Gastrocnemius medialis (tissue), 4 donors: ENCODE measurements around the gene FASTK. TPM values are rescaled to one million over a fixed set of nuclear protein-coding genes. Genes with fewer than 3 reads are reported as not detected.

Experiments used
- ATAC-seq, 2 donors: fragments of 150-250 bp; one replicate each; pipeline ENCODE4 v1.9.1; 2016
- DNase-seq, 2 donors: peaks; one replicate each; pipeline ENCODE4 v3.0.0-alpha.2; 2019
- H3K27ac ChIP-seq, 4 donors: fragments of 200-600 bp; sonication (generic); 1 replicate in 1 of 4; 2 replicates in 3 of 4; pipeline ENCODE4 v1.5.1; 2016 to 2018; ENCODE audit warnings: mild to moderate bottlenecking in 2 of 4, moderate library complexity in 1 of 4
- H3K27me3 ChIP-seq, 3 donors: fragments of 200-600 bp; sonication (generic) in 2 of 3; 1 replicate in 1 of 3; 2 replicates in 2 of 3; pipeline versions ENCODE4 v1.5.1 to v1.6.0; 2016 to 2019; ENCODE audit warnings: mild to moderate bottlenecking in 1 of 3, moderate library complexity in 1 of 3
- H3K36me3 ChIP-seq, 2 donors: fragments of 200-600 bp; sonication (generic) in 1 of 2; one replicate each; pipeline ENCODE4 v1.5.1; 2017 to 2018
- H3K4me1 ChIP-seq, 2 donors: fragments of 200-600 bp; sonication (generic) in 1 of 2; one replicate each; pipeline ENCODE4 v1.5.1; 2016 to 2017; ENCODE audit warnings: mild to moderate bottlenecking in 2 of 2
- H3K4me3 ChIP-seq, 4 donors: fragments of 200-600 bp; sonication (generic) in 3 of 4; 1 replicate in 1 of 4; 2 replicates in 3 of 4; pipeline ENCODE4 v1.5.1; 2016 to 2019; ENCODE audit warnings: mild to moderate bottlenecking in 2 of 4
- H3K9me3 ChIP-seq, 3 donors: fragments of 200-600 bp; sonication (generic) in 2 of 3; 1 replicate in 1 of 3; 2 replicates in 2 of 3; pipeline ENCODE4 v1.5.1; 2016 to 2019
- CTCF ChIP-seq, 5 experiments: fragments of 450-650 bp in 3 of 5; fragments of 200-600 bp in 2 of 5; sonication (generic) in 2 of 5; IDR thresholded peaks in 4 of 5; conservative IDR thresholded peaks in 1 of 5; 1 replicate in 4 of 5; 2 replicates in 1 of 5; pipeline ENCODE4 v1.5.1; 2016 to 2019; ENCODE audit warnings: antibody characterized with exemption in 5 of 5, mild to moderate bottlenecking in 3 of 5, moderate library complexity in 3 of 5
- POLR2A ChIP-seq, 2 donors: fragments of 450-650 bp; IDR thresholded peaks; one replicate each; pipeline ENCODE4 v1.6.1; 2017; ENCODE audit warnings: antibody characterized with exemption in 2 of 2, mild to moderate bottlenecking in 2 of 2, moderate library complexity in 2 of 2
- in situ Hi-C, 4 donors: fragments of 200-750 bp; cut with MboI; loops; one replicate each; pipeline versions ENCODE4 v1.15.0 to v1.8.0; 2017; ENCODE audit warnings: low sequenced_read_pairs in 4 of 4
- intact Hi-C: fragments of 100-400 bp; cut with DNase I; formaldehyde crosslinking; loops from one replicate; pipeline ENCODE4 v1.15.1; 2023; ENCODE audit warnings: low total_unique reads
- total RNA-seq, 4 donors: library from RNA; depleted of rRNA; stranded (reverse); fragments of >200 nt; gene quantifications; one replicate each; pipeline versions ENCODE4 v1.1.0 to v1.2.3, GENCODE V29; 2016

FASTK gene
- total RNA-seq, 4 donors from 2014 or later: 108 to 181 (median 141) TPM

DNA sequence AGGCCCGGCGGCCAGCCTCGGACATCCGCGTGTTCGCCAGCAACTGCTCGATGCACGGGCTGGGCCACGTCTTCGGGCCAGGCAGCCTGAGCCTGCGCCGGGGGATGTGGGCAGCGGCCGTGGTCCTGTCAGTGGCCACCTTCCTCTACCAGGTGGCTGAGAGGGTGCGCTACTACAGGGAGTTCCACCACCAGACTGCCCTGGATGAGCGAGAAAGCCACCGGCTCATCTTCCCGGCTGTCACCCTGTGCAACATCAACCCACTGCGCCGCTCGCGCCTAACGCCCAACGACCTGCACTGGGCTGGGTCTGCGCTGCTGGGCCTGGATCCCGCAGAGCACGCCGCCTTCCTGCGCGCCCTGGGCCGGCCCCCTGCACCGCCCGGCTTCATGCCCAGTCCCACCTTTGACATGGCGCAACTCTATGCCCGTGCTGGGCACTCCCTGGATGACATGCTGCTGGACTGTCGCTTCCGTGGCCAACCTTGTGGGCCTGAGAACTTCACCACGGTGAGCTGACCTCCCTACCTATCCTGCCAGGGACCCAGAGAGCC is 31.6 kb downstream of the FASTK start:
- no peak overlapping the region for H3K27ac ChIP-seq
- H3K27me3 ChIP-seq: peaks cover 0 to 8% (median 0%) of the 10 kb centered on the region in 3 donors
- DNase-seq: no peak
- in situ Hi-C loops: loop anchor here in 1 of 4 donors (10.0 kb wide), 1 partner anchor 56 kb away; no protein-coding TSS in a partner anchor
- TF ChIP-seq POLR2A (IDR thresholded peaks at IDR 0.05) (no peak), CTCF (IDR thresholded peaks at IDR 0.05 in 4 of 5, conservative IDR thresholded peaks at IDR 0.05 in 1 of 5) (no peak)
- H3K4me3 ChIP-seq: no peak overlapping the region
- H3K36me3 ChIP-seq: peaks cover 0 to 8% of the 10 kb centered on the region in 2 donors
- no peak for ATAC-seq
- intact Hi-C loops: no loop called here
- no peaks in the 10 kb centered on the region for H3K9me3 ChIP-seq
- H3K4me1 ChIP-seq: peaks cover 0 to 6% of the 10 kb centered on the region in 2 donors

DNA sequence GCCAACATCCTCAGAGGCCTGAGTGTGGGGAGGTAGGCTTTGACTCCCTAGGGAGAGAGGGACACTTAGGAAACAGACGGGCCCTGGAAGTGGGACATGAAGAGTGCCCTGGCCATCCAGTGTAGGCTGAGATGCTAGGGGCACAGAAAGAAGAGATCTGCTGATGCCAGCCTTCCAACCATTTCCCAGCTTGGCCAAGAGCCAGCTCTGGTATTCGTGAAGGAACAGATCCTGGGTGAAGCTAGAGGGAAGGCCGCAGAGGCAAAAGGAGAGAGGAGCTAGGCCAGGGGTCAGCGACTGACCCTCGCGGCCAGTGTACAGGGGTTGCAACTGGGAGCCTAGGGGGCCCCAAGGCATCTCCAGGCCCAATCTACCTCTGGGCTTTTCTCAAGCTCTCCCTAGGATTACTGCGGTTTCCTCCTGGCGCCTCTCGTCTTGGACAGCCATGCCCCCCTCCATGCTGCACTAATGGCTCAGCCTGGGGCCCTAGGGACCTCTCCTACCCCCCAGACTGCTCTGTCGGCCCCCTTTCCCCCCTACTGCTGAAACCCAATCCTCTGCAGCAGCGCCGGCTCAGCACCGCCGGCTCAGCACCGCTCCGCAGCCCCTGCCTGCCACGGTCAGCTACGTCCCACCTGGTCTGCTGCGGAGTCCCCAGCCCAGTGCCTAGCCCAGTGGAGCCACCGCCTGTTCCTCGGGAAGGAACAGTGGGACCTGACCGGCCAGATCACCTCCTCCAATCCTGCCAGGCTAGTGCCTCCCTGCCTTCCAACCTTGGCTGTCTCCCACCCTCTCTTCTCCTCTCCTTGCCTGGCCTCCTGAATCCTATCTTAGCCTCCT is 32.4 kb downstream of the FASTK start, which contains the start of gene ASIC3:
ASIC3 (plus strand) TSS at position 556 of the 840 bp plus-strand sequence. CDS start 355 bp downstream, outside the sequence.
- ATAC-seq (no peak), DNase-seq (no peak)
- H3K27ac ChIP-seq: no peak within 1 kb of the TSS
- H3K9me3 ChIP-seq: no peaks in the 10 kb centered on the region
- TF ChIP-seq CTCF (IDR thresholded peaks at IDR 0.05 in 4 of 5, conservative IDR thresholded peaks at IDR 0.05 in 1 of 5): no peak
- no peak for TF ChIP-seq POLR2A (IDR thresholded peaks at IDR 0.05)
- intact Hi-C loops: no loop called here
- no peak within 1 kb of the TSS for H3K4me3 ChIP-seq
- H3K36me3 ChIP-seq: peaks cover 0 to 12% of the 10 kb centered on the region in 2 donors
- peaks cover 0 to 8% (median 0%) of the 10 kb centered on the region in 3 donors for H3K27me3 ChIP-seq
- peaks cover 0 to 6% of the 10 kb centered on the region in 2 donors for H3K4me1 ChIP-seq
- in situ Hi-C loops: loop anchor here in 1 of 4 donors (10.0 kb wide), 1 partner anchor 57 kb away; no protein-coding TSS in a partner anchor

DNA sequence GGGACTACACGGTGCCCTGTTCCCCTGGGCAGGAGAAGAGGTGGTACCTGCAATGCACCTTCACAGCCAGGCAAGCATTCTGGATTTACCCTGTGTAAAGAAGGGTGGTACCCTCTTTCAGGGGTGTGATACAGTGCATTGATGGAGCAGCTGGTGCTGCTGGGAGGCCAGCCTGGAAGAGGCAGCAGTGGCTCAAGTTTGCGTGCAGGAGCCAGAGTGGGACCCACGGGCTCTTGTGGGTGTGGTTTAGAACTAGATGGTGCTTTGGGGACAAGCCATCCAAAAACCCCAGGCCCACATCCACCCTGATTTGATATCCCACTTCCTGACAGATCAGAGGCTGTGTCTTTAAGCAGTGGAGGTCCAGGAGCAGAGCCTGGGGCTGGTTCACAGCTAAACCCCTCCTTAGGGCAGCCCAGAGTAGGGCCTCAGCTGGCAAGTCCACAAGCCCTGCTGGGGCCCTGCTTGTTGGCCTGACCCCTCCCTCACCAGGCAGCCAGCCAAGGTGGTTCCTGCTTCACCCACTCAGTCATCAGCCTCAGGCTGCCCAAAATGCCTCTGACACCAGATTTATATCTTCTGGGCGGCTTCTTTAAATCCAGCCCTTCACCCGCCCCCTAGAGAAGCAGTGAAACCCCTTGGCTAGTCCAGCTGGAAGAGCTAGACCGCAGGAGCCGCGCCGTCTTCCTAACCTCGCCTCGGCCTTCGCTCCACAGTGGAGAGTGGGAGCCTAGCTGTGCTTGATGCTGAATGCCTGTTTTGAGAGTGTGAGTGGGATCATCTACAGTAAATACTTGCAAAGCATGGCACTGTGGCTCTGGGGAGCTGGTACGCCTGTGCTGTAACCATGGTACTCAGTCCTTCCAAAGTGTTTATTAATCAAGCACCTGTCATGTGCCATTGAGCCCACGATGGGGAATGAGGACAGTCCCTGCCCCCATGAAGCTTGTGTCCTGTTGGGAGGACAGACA is 33.7 kb downstream of the FASTK start:
- DNase-seq (no peak), ATAC-seq (no peak)
- no peak overlapping the region for H3K27ac ChIP-seq
- peaks cover 0 to 8% (median 0%) of the 10 kb centered on the region in 3 donors for H3K27me3 ChIP-seq
- TF ChIP-seq POLR2A (IDR thresholded peaks at IDR 0.05) (no peak), CTCF (IDR thresholded peaks at IDR 0.05 in 4 of 5, conservative IDR thresholded peaks at IDR 0.05 in 1 of 5) (no peak)
- H3K4me3 ChIP-seq: no peak overlapping the region
- intact Hi-C loops: no loop called here
- in situ Hi-C loops: loop anchor here in 1 of 4 donors (10.0 kb wide), 1 partner anchor 58 kb away; no protein-coding TSS in a partner anchor
- peaks cover 0 to 6% of the 10 kb centered on the region in 2 donors for H3K4me1 ChIP-seq
- H3K36me3 ChIP-seq: peaks cover 0 to 23% of the 10 kb centered on the region in 2 donors
- no peaks in the 10 kb centered on the region for H3K9me3 ChIP-seq

- Histone ChIP-seq H3K4me1 (peaks cover 0 to 3% of the 10 kb centered on the region in 2 donors), H3K9me3 (no peaks in the 10 kb centered on the region), H3K27me3 (peaks cover 0 to 8% (median 0%) of the 10 kb centered on the region in 3 donors), H3K4me3 (no peak overlapping the region), H3K36me3 (peaks cover 0 to 24% of the 10 kb centered on the region in 2 donors), H3K27ac (no peak overlapping the region)
- ATAC-seq: no peak
- DNase-seq: no peak
- in situ Hi-C loops (loop anchor here in 1 of 4 donors (10.0 kb wide), 1 partner anchor 59 kb away; no protein-coding TSS in a partner anchor), intact Hi-C loops (no loop called here)
- no peak for TF ChIP-seq CTCF (IDR thresholded peaks at IDR 0.05 in 4 of 5, conservative IDR thresholded peaks at IDR 0.05 in 1 of 5)
- no peak for TF ChIP-seq POLR2A (IDR thresholded peaks at IDR 0.05)
These were observed 34.6 kb downstream of the FASTK start for GRCh38 chr7:151045967-151046366.
